Measurements from ENCODE around the gene RNF32.
"Not testable (repeated sequence)": the region's sequence is repeated elsewhere in the genome, so short reads cannot be mapped to it uniquely, and the experiment has no call there.

RNF32 gene

GRCh38 chr7:156675721-156676120 lies 35.1 kb downstream of the RNF32 start:
- DNase-seq (ENCODE audit: low spot score) = no peak

GRCh38 chr7:156676263-156676662 lies 35.7 kb downstream of the RNF32 start:
- DNase-seq (ENCODE audit: low spot score) = no peak

- DNase-seq (ENCODE audit: low spot score) = no peak
Measured at GRCh38 chr7:156677374-156678054, 36.9 kb downstream of the RNF32 start.

GRCh38 chr7:156680281-156680680 lies 39.7 kb downstream of the RNF32 start:
- DNase-seq (ENCODE audit: low spot score) = no peak

GRCh38 chr7:156682928-156683327 lies 42.4 kb downstream of the RNF32 start:
- DNase-seq (ENCODE audit: low spot score) = no peak

- DNase-seq (ENCODE audit: low spot score) = no peak
Measured at GRCh38 chr7:156684251-156684650, 43.7 kb downstream of the RNF32 start.

- no peak for DNase-seq (ENCODE audit: low spot score)
Measured at GRCh38 chr7:156684661-156685060, 44.1 kb downstream of the RNF32 start.

- no peak for DNase-seq (ENCODE audit: low spot score)
Measured at GRCh38 chr7:156691764-156692163, 51.2 kb downstream of the RNF32 start.

- no peak for DNase-seq (ENCODE audit: low spot score)
Measured at GRCh38 chr7:156692849-156693248, 52.3 kb downstream of the RNF32 start.

- no peak for DNase-seq (ENCODE audit: low spot score)
Measured at GRCh38 chr7:156693627-156694026, 53.1 kb downstream of the RNF32 start.

- DNase-seq (ENCODE audit: low spot score) = not testable (repeated sequence)
Measured at GRCh38 chr7:156697283-156697682, 56.7 kb downstream of the RNF32 start.

GRCh38 chr7:156698512-156698911 lies 57.9 kb downstream of the RNF32 start:
- DNase-seq (ENCODE audit: low spot score) = not testable (repeated sequence)

GRCh38 chr7:156701787-156702186 lies 61.2 kb downstream of the RNF32 start:
- DNase-seq (ENCODE audit: low spot score) = not testable (repeated sequence)

- DNase-seq (ENCODE audit: low spot score) = no peak
Measured at GRCh38 chr7:156702399-156702798, 61.8 kb downstream of the RNF32 start.

GRCh38 chr7:156703209-156703608 lies 62.6 kb downstream of the RNF32 start:
- DNase-seq (ENCODE audit: low spot score) = no peak

GRCh38 chr7:156703773-156704482 lies 63.4 kb downstream of the RNF32 start:
- DNase-seq (ENCODE audit: low spot score) = no peak

GRCh38 chr7:156722043-156722826 lies 81.7 kb downstream of the RNF32 start:
- DNase-seq (ENCODE audit: low spot score) = no peak

GRCh38 chr7:156725073-156725472 lies 84.5 kb downstream of the RNF32 start:
- DNase-seq (ENCODE audit: low spot score) = no peak

- DNase-seq (ENCODE audit: low spot score) = no peak
Measured at GRCh38 chr7:156725936-156726335, 85.4 kb downstream of the RNF32 start.

Data from germinal center (tissue), 1 donor.